Loucy (cell line): Measurements from ENCODE around the gene PARP1.
"Not testable (repeated sequence)": the region's sequence is repeated elsewhere in the genome, so short reads cannot be mapped to it uniquely, and the experiment has no call there.

Experiments
- H2AFZ ChIP-seq: fragments of 200-600 bp; sonication (generic); 2 replicates; pipeline ENCODE4 v1.6.0; 2016; ENCODE audit warnings: antibody characterized with exemption, mild to moderate bottlenecking, low read length, moderate library complexity
- H3F3A ChIP-seq: fragments of 200-600 bp; 2 replicates; pipeline ENCODE4 v1.6.0; 2016; ENCODE audit warnings: antibody characterized with exemption, low read depth, mild to moderate bottlenecking
- H3K27me3 ChIP-seq: fragments of 200-600 bp; sonication (generic); 2 replicates; pipeline ENCODE4 v1.6.1; 2014; ENCODE audit warnings: low read length, mild to moderate bottlenecking; ENCODE audit not compliant: insufficient read depth, poor library complexity, severe bottlenecking
- H3K36me3 ChIP-seq: fragments of 200-600 bp; sonication (generic); 2 replicates; pipeline ENCODE4 v1.6.1; 2016; ENCODE audit warnings: low read length; ENCODE audit not compliant: insufficient read depth
- H3K4me1 ChIP-seq: fragments of 200-600 bp; sonication (generic); 2 replicates; pipeline ENCODE4 v1.5.1; 2014; ENCODE audit warnings: low read length, mild to moderate bottlenecking; ENCODE audit not compliant: insufficient read depth, poor library complexity, severe bottlenecking
- H3K4me2 ChIP-seq: fragments of 200-600 bp; sonication (generic); 2 replicates; pipeline ENCODE4 v1.6.0; 2014; ENCODE audit warnings: antibody characterized with exemption, low read length, low read depth, mild to moderate bottlenecking; ENCODE audit not compliant: poor library complexity, severe bottlenecking
- H3K4me3 ChIP-seq: fragments of 200-600 bp; sonication (generic); 2 replicates; pipeline ENCODE4 v1.5.1; 2014; ENCODE audit warnings: low read length, mild to moderate bottlenecking, mixed read lengths; ENCODE audit not compliant: poor library complexity, severe bottlenecking
- H3K79me2 ChIP-seq: fragments of 200-600 bp; sonication (generic); 2 replicates; pipeline ENCODE4 v1.6.1; 2014; ENCODE audit warnings: low read length; ENCODE audit not compliant: insufficient read depth
- H3K9ac ChIP-seq: fragments of 200-600 bp; sonication (generic); 2 replicates; pipeline ENCODE4 v1.6.0; 2014; ENCODE audit warnings: mild to moderate bottlenecking, low read depth, low read length, moderate library complexity; ENCODE audit not compliant: poor library complexity, severe bottlenecking
- H3K9me2 ChIP-seq: fragments of 200-600 bp; sonication (generic); replicated peaks from 2 replicates; pipeline ENCODE4 v1.6.1; 2016; ENCODE audit warnings: low read depth, low read length, mixed read lengths
- H3K9me3 ChIP-seq: fragments of 200-600 bp; sonication (generic); 2 replicates; pipeline ENCODE4 v1.6.1; 2014; ENCODE audit warnings: mild to moderate bottlenecking, antibody characterized with exemption, low read length, low read depth; ENCODE audit not compliant: insufficient read depth
- H4K20me1 ChIP-seq: fragments of 200-600 bp; sonication (generic); 2 replicates; pipeline ENCODE4 v1.6.0; 2014; ENCODE audit warnings: antibody characterized with exemption, low read length, mild to moderate bottlenecking; ENCODE audit not compliant: insufficient read depth, poor library complexity, severe bottlenecking
- CTCF ChIP-seq: fragments of 200-600 bp; sonication (generic); conservative IDR thresholded peaks from 2 replicates; pipeline ENCODE4 v1.5.1; 2014; ENCODE audit warnings: mild to moderate bottlenecking, antibody characterized with exemption, low read length
- EZH2phosphoT487 ChIP-seq: fragments of 200-600 bp; IDR thresholded peaks from 2 replicates; pipeline ENCODE4 v1.6.1; 2018; ENCODE audit warnings: antibody characterized with exemption, mild to moderate bottlenecking, moderate library complexity, borderline replicate concordance

PARP1 gene

GRCh38 chr1:226344441-226345259 lies 63.2 kb downstream of the PARP1 start:
- no peaks in the 10 kb centered on the region for H3K9me2 ChIP-seq
- no peak overlapping the region for H2AFZ ChIP-seq
- no peak overlapping the region for H3K4me2 ChIP-seq
- no peaks in the 10 kb centered on the region for H4K20me1 ChIP-seq
- peaks cover 19% of the 10 kb centered on the region for H3K4me1 ChIP-seq
- no peaks in the 10 kb centered on the region for H3K9me3 ChIP-seq
- no peak overlapping the region for H3K4me3 ChIP-seq
- H3K27me3 ChIP-seq, result no peaks in the 10 kb centered on the region
- peaks cover 3% of the 10 kb centered on the region; the same call in 1 of the 2 replicates for H3F3A ChIP-seq
- no peak for TF ChIP-seq CTCF
- TF ChIP-seq EZH2phosphoT487, result no peak
- H3K9ac ChIP-seq, result no peak overlapping the region
- H3K79me2 ChIP-seq, result no peaks in the 10 kb centered on the region
- H3K36me3 ChIP-seq, result no peaks in the 10 kb centered on the region

GRCh38 chr1:226342656-226343055 lies 65.2 kb downstream of the PARP1 start:
- TF ChIP-seq CTCF, result no peak
- no peak for TF ChIP-seq EZH2phosphoT487
- no peaks in the 10 kb centered on the region for H4K20me1 ChIP-seq
- no peak overlapping the region for H3K9ac ChIP-seq
- H3K79me2 ChIP-seq, result no peaks in the 10 kb centered on the region
- H3K9me3 ChIP-seq, result no peaks in the 10 kb centered on the region
- no peak overlapping the region for H3K4me3 ChIP-seq
- no peak overlapping the region for H2AFZ ChIP-seq
- no peak overlapping the region for H3K4me2 ChIP-seq
- peaks cover 1% of the 10 kb centered on the region for H3K4me1 ChIP-seq
- no peaks in the 10 kb centered on the region for H3K27me3 ChIP-seq
- H3K36me3 ChIP-seq, result no peaks in the 10 kb centered on the region
- no peaks in the 10 kb centered on the region for H3F3A ChIP-seq
- H3K9me2 ChIP-seq, result no peaks in the 10 kb centered on the region

GRCh38 chr1:226340111-226340510 lies 67.8 kb downstream of the PARP1 start:
- not testable (repeated sequence) for H3K79me2 ChIP-seq, H4K20me1 ChIP-seq, H3K9me3 ChIP-seq, H3K4me3 ChIP-seq, H3K9me2 ChIP-seq, H2AFZ ChIP-seq, H3K9ac ChIP-seq, H3K27me3 ChIP-seq, H3K36me3 ChIP-seq, H3K4me2 ChIP-seq, H3F3A ChIP-seq, H3K4me1 ChIP-seq
